ENCODE data around the gene NMT2. TPM values are rescaled to one million over a fixed set of nuclear protein-coding genes. Genes with fewer than 3 reads are reported as not detected.

Gene NMT2
- total and polyA plus RNA-seq, 2 experiments from 2014 or later: 11.7 to 16.8 TPM

DNA sequence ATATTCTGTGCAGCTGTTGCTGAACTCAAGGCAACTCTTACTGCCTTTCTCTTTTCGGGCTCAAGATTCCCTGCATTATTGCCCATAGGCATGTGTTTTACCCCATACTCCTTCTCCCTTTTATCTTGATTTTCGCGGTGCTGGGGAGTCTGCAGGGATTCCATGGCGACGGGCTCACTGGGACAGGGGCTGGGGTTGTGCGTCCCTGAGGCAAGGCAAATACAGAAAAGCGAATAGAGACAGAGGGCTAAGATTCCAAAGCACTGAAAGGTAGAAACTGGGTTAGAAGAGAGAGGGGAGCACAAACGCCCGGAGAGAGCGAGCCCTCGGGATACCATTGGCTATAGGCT is 71.9 kb downstream of the NMT2 start (continued):
- TF ChIP-seq, protein P1, sequence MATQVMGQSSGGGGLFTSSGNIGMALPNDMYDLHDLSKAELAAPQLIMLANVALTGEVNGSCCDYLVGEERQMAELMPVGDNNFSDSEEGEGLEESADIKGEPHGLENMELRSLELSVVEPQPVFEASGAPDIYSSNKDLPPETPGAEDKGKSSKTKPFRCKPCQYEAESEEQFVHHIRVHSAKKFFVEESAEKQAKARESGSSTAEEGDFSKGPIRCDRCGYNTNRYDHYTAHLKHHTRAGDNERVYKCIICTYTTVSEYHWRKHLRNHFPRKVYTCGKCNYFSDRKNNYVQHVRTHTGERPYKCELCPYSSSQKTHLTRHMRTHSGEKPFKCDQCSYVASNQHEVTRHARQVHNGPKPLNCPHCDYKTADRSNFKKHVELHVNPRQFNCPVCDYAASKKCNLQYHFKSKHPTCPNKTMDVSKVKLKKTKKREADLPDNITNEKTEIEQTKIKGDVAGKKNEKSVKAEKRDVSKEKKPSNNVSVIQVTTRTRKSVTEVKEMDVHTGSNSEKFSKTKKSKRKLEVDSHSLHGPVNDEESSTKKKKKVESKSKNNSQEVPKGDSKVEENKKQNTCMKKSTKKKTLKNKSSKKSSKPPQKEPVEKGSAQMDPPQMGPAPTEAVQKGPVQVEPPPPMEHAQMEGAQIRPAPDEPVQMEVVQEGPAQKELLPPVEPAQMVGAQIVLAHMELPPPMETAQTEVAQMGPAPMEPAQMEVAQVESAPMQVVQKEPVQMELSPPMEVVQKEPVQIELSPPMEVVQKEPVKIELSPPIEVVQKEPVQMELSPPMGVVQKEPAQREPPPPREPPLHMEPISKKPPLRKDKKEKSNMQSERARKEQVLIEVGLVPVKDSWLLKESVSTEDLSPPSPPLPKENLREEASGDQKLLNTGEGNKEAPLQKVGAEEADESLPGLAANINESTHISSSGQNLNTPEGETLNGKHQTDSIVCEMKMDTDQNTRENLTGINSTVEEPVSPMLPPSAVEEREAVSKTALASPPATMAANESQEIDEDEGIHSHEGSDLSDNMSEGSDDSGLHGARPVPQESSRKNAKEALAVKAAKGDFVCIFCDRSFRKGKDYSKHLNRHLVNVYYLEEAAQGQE (IDR thresholded peaks at IDR 0.05; ENCODE audit: unreplicated experiment): no peak
- TF ChIP-seq STAT1 (IDR thresholded peaks at IDR 0.05; ENCODE audit: unreplicated experiment): no peak
- no peak for TF ChIP-seq CREB1 (CRISPR knock-in tag; IDR thresholded peaks at IDR 0.05; ENCODE audit: low read depth)
- TF ChIP-seq NANOG (IDR thresholded peaks at IDR 0.05; ENCODE audit: borderline replicate concordance): no peak
- TF ChIP-seq, protein P2, sequence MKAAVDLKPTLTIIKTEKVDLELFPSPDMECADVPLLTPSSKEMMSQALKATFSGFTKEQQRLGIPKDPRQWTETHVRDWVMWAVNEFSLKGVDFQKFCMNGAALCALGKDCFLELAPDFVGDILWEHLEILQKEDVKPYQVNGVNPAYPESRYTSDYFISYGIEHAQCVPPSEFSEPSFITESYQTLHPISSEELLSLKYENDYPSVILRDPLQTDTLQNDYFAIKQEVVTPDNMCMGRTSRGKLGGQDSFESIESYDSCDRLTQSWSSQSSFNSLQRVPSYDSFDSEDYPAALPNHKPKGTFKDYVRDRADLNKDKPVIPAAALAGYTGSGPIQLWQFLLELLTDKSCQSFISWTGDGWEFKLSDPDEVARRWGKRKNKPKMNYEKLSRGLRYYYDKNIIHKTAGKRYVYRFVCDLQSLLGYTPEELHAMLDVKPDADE (IDR thresholded peaks at IDR 0.05): no peak
- TF ChIP-seq JUNB (IDR thresholded peaks at IDR 0.05; ENCODE audit: unreplicated experiment): no peak
- TF ChIP-seq ZNF331 (CRISPR knock-in tag; IDR thresholded peaks at IDR 0.05; ENCODE audit: low read depth): no peak
- TF ChIP-seq ZNF114 (CRISPR knock-in tag; IDR thresholded peaks at IDR 0.05): no peak
- TF ChIP-seq, protein P3, sequence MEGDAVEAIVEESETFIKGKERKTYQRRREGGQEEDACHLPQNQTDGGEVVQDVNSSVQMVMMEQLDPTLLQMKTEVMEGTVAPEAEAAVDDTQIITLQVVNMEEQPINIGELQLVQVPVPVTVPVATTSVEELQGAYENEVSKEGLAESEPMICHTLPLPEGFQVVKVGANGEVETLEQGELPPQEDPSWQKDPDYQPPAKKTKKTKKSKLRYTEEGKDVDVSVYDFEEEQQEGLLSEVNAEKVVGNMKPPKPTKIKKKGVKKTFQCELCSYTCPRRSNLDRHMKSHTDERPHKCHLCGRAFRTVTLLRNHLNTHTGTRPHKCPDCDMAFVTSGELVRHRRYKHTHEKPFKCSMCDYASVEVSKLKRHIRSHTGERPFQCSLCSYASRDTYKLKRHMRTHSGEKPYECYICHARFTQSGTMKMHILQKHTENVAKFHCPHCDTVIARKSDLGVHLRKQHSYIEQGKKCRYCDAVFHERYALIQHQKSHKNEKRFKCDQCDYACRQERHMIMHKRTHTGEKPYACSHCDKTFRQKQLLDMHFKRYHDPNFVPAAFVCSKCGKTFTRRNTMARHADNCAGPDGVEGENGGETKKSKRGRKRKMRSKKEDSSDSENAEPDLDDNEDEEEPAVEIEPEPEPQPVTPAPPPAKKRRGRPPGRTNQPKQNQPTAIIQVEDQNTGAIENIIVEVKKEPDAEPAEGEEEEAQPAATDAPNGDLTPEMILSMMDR (conservative IDR thresholded peaks at IDR 0.05; ENCODE audit: low read depth in 2 of 2): no peak
- TF ChIP-seq EZH2phosphoT487 (IDR thresholded peaks at IDR 0.05; ENCODE audit: unreplicated experiment): no peak
- no peak for TF ChIP-seq EZH2 (IDR thresholded peaks at IDR 0.05; ENCODE audit: low read depth, unreplicated experiment)
- TF ChIP-seq POLR2AphosphoS5 (IDR thresholded peaks at IDR 0.05; ENCODE audit: low read depth): no peak

DNA sequence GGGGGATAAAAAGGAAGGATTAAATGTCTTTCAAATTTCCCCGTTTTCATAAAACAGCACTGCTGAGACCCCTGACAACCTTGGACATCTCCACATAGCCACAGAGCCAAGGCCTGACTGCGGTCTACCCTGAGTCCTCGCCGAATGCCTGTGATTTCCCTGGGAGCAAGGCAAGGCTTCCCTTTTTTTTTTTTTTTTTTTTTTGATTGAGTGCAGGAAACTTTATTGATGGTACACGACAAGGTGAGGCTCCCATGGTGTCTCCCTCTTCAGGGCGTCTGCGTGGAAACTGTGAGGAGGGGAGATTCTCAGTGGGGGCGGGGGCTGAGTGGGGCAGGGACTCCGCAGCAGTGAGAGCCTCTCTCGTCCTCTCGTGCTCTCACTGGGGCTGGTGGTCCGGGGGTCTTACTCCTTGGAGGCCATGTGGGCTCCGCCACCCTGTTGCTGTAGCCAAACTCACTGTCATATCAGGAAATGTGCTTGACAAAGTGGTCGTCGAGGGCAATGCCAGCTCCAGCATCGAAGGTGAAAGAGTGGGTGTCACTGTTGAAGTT is 75.6 kb downstream of the NMT2 start:
- Histone ChIP-seq H3K27ac (ENCODE audit: low read depth) (no peak overlapping the region), H3K79me2 (replicated peaks; ENCODE audit: insufficient read depth) (peaks cover 6% of the 10 kb centered on the region), H2AFZ (no peak overlapping the region), H3K4me2 (no peak overlapping the region), H3F3A (replicated peaks; ENCODE audit: low read depth) (no peaks in the 10 kb centered on the region; the same call in 1 of the 2 replicates), H3K4me3 (no peak overlapping the region), H3K36me3 (ENCODE audit: insufficient read depth) (no peaks in the 10 kb centered on the region), H4K20me1 (replicated peaks; ENCODE audit: insufficient read depth) (no peaks in the 10 kb centered on the region), H3K27me3 (ENCODE audit: insufficient read depth) (no peaks in the 10 kb centered on the region), H3K9me2 (ENCODE audit: insufficient read depth) (no peaks in the 10 kb centered on the region), H3K4me1 (ENCODE audit: insufficient read depth) (no peaks in the 10 kb centered on the region; the same call in 1 of the 2 replicates)
- no peak overlapping the region for H3K4me3 Mint-ChIP-seq
- no peak for ATAC-seq
- TF ChIP-seq NANOG (IDR thresholded peaks at IDR 0.05; ENCODE audit: borderline replicate concordance) (no peak), ZNF331 (CRISPR knock-in tag; IDR thresholded peaks at IDR 0.05; ENCODE audit: low read depth) (no peak), EZH2 (IDR thresholded peaks at IDR 0.05; ENCODE audit: low read depth, unreplicated experiment) (no peak), ZNF114 (CRISPR knock-in tag; IDR thresholded peaks at IDR 0.05) (no peak), POLR2AphosphoS5 (IDR thresholded peaks at IDR 0.05; ENCODE audit: low read depth) (no peak)
- TF ChIP-seq, protein P3 (conservative IDR thresholded peaks at IDR 0.05; ENCODE audit: low read depth in 2 of 2): no peak
- H3K36me3 Mint-ChIP-seq (ENCODE audit: low read depth): no peaks in the 10 kb centered on the region; the same call in 2 of the 3 replicates
- no peak overlapping the region for H3K27ac Mint-ChIP-seq
- H3K4me1 Mint-ChIP-seq: no peaks in the 10 kb centered on the region; the same call in 2 of the 3 replicates
- H3K27me3 Mint-ChIP-seq (ENCODE audit: insufficient read depth, low read depth, poor library complexity): peaks cover 7% of the 10 kb centered on the region
- no peak for DNase-seq (ENCODE audit: low spot score)
- no peaks in the 10 kb centered on the region for H3K9me3 Mint-ChIP-seq
